Gastrocnemius medialis (tissue), 4 donors: ENCODE measurements around the gene KLHL20.

Source experiments
- CTCF ChIP-seq, 5 experiments: fragments of 450-650 bp in 3 of 5; fragments of 200-600 bp in 2 of 5; sonication (generic) in 2 of 5; IDR thresholded peaks in 4 of 5; conservative IDR thresholded peaks in 1 of 5; 1 replicate in 4 of 5; 2 replicates in 1 of 5; pipeline ENCODE4 v1.5.1; 2016 to 2019; ENCODE audit warnings: antibody characterized with exemption in 5 of 5, mild to moderate bottlenecking in 3 of 5, moderate library complexity in 3 of 5
- POLR2A ChIP-seq, 2 donors: fragments of 450-650 bp; IDR thresholded peaks; one replicate each; pipeline ENCODE4 v1.6.1; 2017; ENCODE audit warnings: antibody characterized with exemption in 2 of 2, mild to moderate bottlenecking in 2 of 2, moderate library complexity in 2 of 2

GRCh38 chr1:173771560-173771959 is 56.8 kb downstream of the KLHL20 start:
- TF ChIP-seq POLR2A (IDR thresholded peaks at IDR 0.05) (no peak), CTCF (IDR thresholded peaks at IDR 0.05 in 4 of 5, conservative IDR thresholded peaks at IDR 0.05 in 1 of 5) (no peak)
